Measurements from ENCODE around the gene HS3ST3B1. TPM values are rescaled to one million over a fixed set of nuclear protein-coding genes. Genes with fewer than 3 reads are reported as not detected.

The HS3ST3B1 gene
- total and polyA plus RNA-seq, 2 of the 4 experiments (the other 2 are of a cell fraction) = 3.1 to 4.3 TPM

- H3K36me3 ChIP-seq (ENCODE audit: control insufficient read depth, insufficient read depth, low read length) = peaks cover 9% of the 10 kb centered on the region; the same call in 1 of the 2 replicates
- no peak overlapping the region for H2BK15ac ChIP-seq (ENCODE audit: low read depth, low read length)
- H4K8ac ChIP-seq (ENCODE audit: low read depth in 2 of 2, low read length in 2 of 2) = no peak overlapping the region
- H3K4ac ChIP-seq (ENCODE audit: low read depth, low read length) = no peak overlapping the region
- no peak overlapping the region for H2AK9ac ChIP-seq (replicated peaks; ENCODE audit: low read depth, low read length, poor library complexity)
- H2BK20ac ChIP-seq (ENCODE audit: low read depth, low read length) = no peak overlapping the region
- ChIA-PET POLR2A (ENCODE audit: unreplicated experiment) (no interaction called here), CTCF (no interaction called here)
- no TSS peak for BruUV-seq (replicated peaks)
- no peak overlapping the region for H3K23ac ChIP-seq (ENCODE audit: low read depth, low read length)
- intact Hi-C loops (cut with micrococcal nuclease) (no loop called here), in situ Hi-C loops (cut with MboI; ENCODE audit: low sequenced_read_pairs) (loop anchor here (5.0 kb wide), 1 partner anchor 615 kb away; no protein-coding TSS in a partner anchor), dilution Hi-C loops (cut with HindIII; ENCODE audit: low sequenced_read_pairs, unreplicated experiment) (no loop called here)
- peaks cover 22% of the 10 kb centered on the region; the same call in 1 of the 2 replicates for H3K9me1 ChIP-seq (ENCODE audit: insufficient read depth, low read length)
- no peak overlapping the region for H3K56ac ChIP-seq (ENCODE audit: extremely low read depth, insufficient read depth, low read length)
- no peak overlapping the region for H4K91ac ChIP-seq (ENCODE audit: insufficient read depth, low read depth, low read length)
- no peak overlapping the region for H2BK5ac ChIP-seq (ENCODE audit: low read depth, low read length, poor library complexity, severe bottlenecking)
- H4K5ac ChIP-seq (ENCODE audit: low read depth, low read length) = no peak overlapping the region
- peak overlapping the region; percentile 5 for H2AFZ ChIP-seq (replicated peaks; ENCODE audit: low read length, poor library complexity)
- 90% methylated on average over 2 of the region's 3 CpGs; no CpG with 5 or more reads in 1 of the 2 experiments for WGBS, 2 experiments (ENCODE audit: extremely low coverage in 2 of 2, insufficient read length in 1 of 2)
- ATAC-seq (ENCODE audit: low read depth) (no peak), DNase-seq (no peak)
- no peak overlapping the region for H3K4me3 ChIP-seq (ENCODE audit: insufficient read depth, low read depth, low read length)
- peaks cover 38 to 76% of the 10 kb centered on the region in 2 experiments for H3K79me1 ChIP-seq (ENCODE audit: low read depth in 1 of 2, low read length in 2 of 2)
- H3K4me1 ChIP-seq (ENCODE audit: control insufficient read depth, insufficient read depth, low read length) = peaks cover 13% of the 10 kb centered on the region
- no peak overlapping the region for H2BK120ac ChIP-seq (ENCODE audit: low read depth, low read length)
- H3K9ac ChIP-seq (ENCODE audit: low read depth, low read length) = no peak overlapping the region
- no peak overlapping the region for H3K4me2 ChIP-seq (ENCODE audit: low read depth, low read length)
- no peak overlapping the region for H2AK5ac ChIP-seq (ENCODE audit: low read depth, low read length)
- no peaks in the 10 kb centered on the region for H3K9me3 ChIP-seq (ENCODE audit: control insufficient read depth, insufficient read depth, low read length)
- H3K14ac ChIP-seq (replicated peaks; ENCODE audit: low read depth, low read length) = no peak overlapping the region
- H3K27ac ChIP-seq (ENCODE audit: insufficient read depth, low read length) = no peak overlapping the region
- no peak overlapping the region for H3K18ac ChIP-seq (ENCODE audit: low read depth, low read length)
- no peaks in the 10 kb centered on the region for H3K27me3 ChIP-seq (ENCODE audit: control insufficient read depth, insufficient read depth, low read length)
- TF ChIP-seq CEBPB (IDR thresholded peaks at IDR 0.05; ENCODE audit: low read depth, low read length) (no peak), SMC3 (IDR thresholded peaks at IDR 0.05; ENCODE audit: low read depth, low read length) (no peak), BHLHE40 (IDR thresholded peaks at IDR 0.05; ENCODE audit: low read depth, low read length) (no peak), MXI1 (IDR thresholded peaks at IDR 0.05; ENCODE audit: borderline replicate concordance, low read depth, low read length) (no peak), CHD1 (IDR thresholded peaks at IDR 0.05; ENCODE audit: low read depth, low read length) (no peak), MAFK (IDR thresholded peaks at IDR 0.05; ENCODE audit: low read depth, low read length) (no peak), MAZ (IDR thresholded peaks at IDR 0.05; ENCODE audit: borderline replicate concordance, low read depth, low read length) (no peak), RAD21 (IDR thresholded peaks at IDR 0.05; ENCODE audit: low read length) (no peak), NFE2L2 (IDR thresholded peaks at IDR 0.05; ENCODE audit: low read depth, low read length) (no peak), USF2 (IDR thresholded peaks at IDR 0.05; ENCODE audit: low read depth, low read length) (no peak), RCOR1 (IDR thresholded peaks at IDR 0.05; ENCODE audit: insufficient replicate concordance, low read length) (no peak), FOS (IDR thresholded peaks at IDR 0.05; ENCODE audit: low read depth, low read length) (no peak), RFX5 (IDR thresholded peaks at IDR 0.05; ENCODE audit: low read depth, low read length) (no peak), ELK1 (IDR thresholded peaks at IDR 0.05; ENCODE audit: borderline replicate concordance, low read depth, low read length) (no peak), POLR2A (IDR thresholded peaks at IDR 0.05; ENCODE audit: low read depth, low read length) (no peak), CTCF (conservative IDR thresholded peaks at IDR 0.05; ENCODE audit: low read depth, low read length) (no peak)
- peaks cover 32% of the 10 kb centered on the region for H4K20me1 ChIP-seq (ENCODE audit: insufficient read depth, low read length)
Measured at GRCh38 chr17:14312522-14312921, 11.6 kb downstream of the HS3ST3B1 start.
